ENCODE data around the gene GDPD2.

The GDPD2 gene

GRCh38 chrX:70437921-70438665 lies 15.0 kb downstream of the GDPD2 start:
- no peak for DNase-seq (ENCODE audit: low spot score)

GRCh38 chrX:70439016-70439415 lies 15.9 kb downstream of the GDPD2 start:
- DNase-seq (ENCODE audit: low spot score): no peak

- DNase-seq (ENCODE audit: low spot score): no peak
Observed at GRCh38 chrX:70442224-70442623, 19.1 kb downstream of the GDPD2 start.

- no peak for DNase-seq (ENCODE audit: low spot score)
Observed at GRCh38 chrX:70444326-70444945, 21.3 kb downstream of the GDPD2 start, which contains the start of gene DLG3. TSS of gene DLG3 (plus strand) at chrX:70444835. CDS start at chrX:70445202, 367 bp downstream.

- DNase-seq (ENCODE audit: low spot score): no peak
Observed at GRCh38 chrX:70444946-70445656, 22.0 kb downstream of the GDPD2 start.

- no peak for DNase-seq (ENCODE audit: low spot score)
Observed at GRCh38 chrX:70445951-70446350, 22.8 kb downstream of the GDPD2 start.

GRCh38 chrX:70446380-70447350 lies 23.6 kb downstream of the GDPD2 start:
- DNase-seq (ENCODE audit: low spot score): no peak

- no peak for DNase-seq (ENCODE audit: low spot score)
Observed at GRCh38 chrX:70449457-70449966, 26.4 kb downstream of the GDPD2 start.

- DNase-seq (ENCODE audit: low spot score): no peak
Observed at GRCh38 chrX:70452143-70452733, 29.1 kb downstream of the GDPD2 start.

- DNase-seq (ENCODE audit: low spot score): no peak
Observed at GRCh38 chrX:70453024-70453618, 30.0 kb downstream of the GDPD2 start.

GRCh38 chrX:70454441-70455365 lies 31.6 kb downstream of the GDPD2 start:
- DNase-seq (ENCODE audit: low spot score): no peak

- DNase-seq (ENCODE audit: low spot score): no peak
Observed at GRCh38 chrX:70455366-70456202, 32.5 kb downstream of the GDPD2 start.

GRCh38 chrX:70456256-70456655 lies 33.1 kb downstream of the GDPD2 start:
- DNase-seq (ENCODE audit: low spot score): no peak

GRCh38 chrX:70461026-70461425 lies 37.9 kb downstream of the GDPD2 start:
- DNase-seq (ENCODE audit: low spot score): no peak

GRCh38 chrX:70464051-70464450 lies 40.9 kb downstream of the GDPD2 start:
- DNase-seq (ENCODE audit: low spot score): no peak

- no peak for DNase-seq (ENCODE audit: low spot score)
Observed at GRCh38 chrX:70466968-70467367, 43.9 kb downstream of the GDPD2 start.

GRCh38 chrX:70468709-70469108 lies 45.6 kb downstream of the GDPD2 start:
- DNase-seq (ENCODE audit: low spot score): no peak

GRCh38 chrX:70470850-70471289 lies 47.8 kb downstream of the GDPD2 start:
- no peak for DNase-seq (ENCODE audit: low spot score)

All from kidney capillary endothelial cell (primary cell).